ENCODE measurements around the gene LSR.

DNA sequence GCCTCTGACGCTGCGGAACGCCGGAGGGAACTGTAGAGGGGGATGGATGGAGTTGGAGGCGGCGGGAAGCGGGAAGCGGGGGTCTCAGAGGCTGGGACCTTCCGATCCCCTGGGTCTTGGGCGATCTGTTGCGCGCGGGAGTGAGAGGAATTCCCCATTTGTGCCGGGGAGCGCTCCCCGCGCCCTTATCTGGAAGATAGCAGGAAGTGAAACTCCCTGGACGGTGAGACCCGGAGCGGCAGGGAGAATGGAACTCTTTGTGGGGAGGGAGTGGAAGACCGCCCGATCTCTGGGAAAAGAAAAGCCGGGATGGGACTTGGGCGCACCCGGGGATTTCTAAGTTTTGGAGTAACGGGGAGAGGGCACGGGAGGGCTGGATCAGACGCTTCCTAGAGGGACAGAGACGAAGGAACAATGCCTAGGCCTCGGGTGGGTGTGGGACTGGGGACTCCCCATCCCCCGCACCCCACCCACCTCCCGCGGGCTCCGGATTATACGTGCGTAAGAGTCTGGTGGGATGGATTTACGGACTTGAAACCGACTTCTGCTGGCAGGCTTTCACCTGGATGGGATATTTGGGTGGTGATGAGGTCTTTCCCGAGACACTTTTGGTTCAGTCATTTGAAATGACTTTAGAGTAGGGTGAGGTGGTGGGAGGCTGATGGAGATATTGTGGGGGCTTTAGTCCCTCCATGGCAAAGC lies 495 bp downstream of the LSR start:
- TF ChIP-seq POLR2A (IDR thresholded peaks at IDR 0.05) (no peak), CTCF (IDR thresholded peaks at IDR 0.05) (no peak), POLR2AphosphoS5 (IDR thresholded peaks at IDR 0.05; ENCODE audit: insufficient read depth in 1 of 2, low read depth in 1 of 2) (no peak)
